Raji (cell line): ENCODE results near the gene SLCO3A1.

Experiments used
- POLR2A ChIP-seq: IDR thresholded peaks from 2 replicates; pipeline ENCODE4 v1.6.1; 2011; ENCODE audit warnings: low read depth, low read length, control low read depth; ENCODE audit not compliant: insufficient read depth

Gene SLCO3A1

GRCh38 chr15:91904942-91905341 lies 51.4 kb downstream of the SLCO3A1 start:
- TF ChIP-seq POLR2A, result no peak

DNA sequence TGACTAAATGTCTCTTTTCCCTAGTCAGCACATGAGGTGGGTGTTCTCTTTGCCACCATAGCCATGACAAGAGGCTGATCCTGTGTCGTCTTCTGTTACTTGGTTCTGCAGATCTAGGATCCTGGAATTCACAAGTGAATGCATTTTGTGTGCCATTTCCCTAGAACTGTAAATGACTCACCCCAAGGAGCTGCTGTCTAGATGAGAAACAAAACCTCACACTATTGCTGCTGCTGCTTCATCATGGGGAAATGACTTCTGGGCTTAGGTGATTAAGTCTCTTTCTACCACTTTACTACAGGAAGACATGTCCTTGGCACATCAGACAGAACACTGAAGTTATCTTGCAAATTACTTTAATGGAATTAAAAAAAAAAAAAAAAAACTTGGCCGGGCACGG lies 54.9 kb downstream of the SLCO3A1 start:
- TF ChIP-seq POLR2A, result no peak

DNA sequence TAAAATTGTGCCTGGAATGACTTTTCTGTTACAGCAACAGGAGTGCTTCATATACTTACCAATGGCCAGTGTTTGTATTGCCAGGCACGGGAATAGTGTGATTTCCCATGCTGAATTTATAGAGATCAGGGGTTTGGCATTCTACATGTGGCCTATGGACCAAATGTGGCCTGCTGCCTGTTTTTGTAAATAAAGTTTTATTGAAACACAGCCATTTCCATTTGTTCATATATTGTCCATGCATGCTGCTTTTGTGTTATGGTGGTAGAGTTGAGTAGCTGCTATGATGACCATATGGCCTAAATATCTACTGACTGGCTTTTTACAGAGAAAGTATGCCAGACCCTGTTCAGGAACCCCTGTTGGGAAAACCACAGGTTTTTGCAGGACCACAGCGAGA lies 55.6 kb downstream of the SLCO3A1 start:
- no peak for TF ChIP-seq POLR2A

DNA sequence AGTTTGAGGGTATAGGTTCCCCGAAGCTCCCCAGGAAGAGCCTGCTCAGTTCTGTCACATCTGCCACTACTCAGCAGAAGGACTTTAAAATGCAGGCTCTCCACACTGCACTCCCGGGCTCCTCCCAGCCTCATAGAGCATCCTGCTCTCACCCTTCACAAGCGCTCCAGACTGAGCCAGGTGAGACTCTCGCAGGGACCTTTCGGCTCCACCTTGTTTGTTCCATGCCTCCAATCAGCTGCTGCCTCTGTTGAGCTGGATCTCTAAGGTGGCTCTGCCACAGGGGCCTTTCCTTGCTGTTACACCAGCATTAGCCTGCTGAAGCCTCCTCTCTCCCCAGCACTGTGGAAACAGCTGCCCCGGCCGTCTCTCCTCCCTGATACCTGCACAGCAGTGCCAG lies 56.1 kb downstream of the SLCO3A1 start:
- no peak for TF ChIP-seq POLR2A

GRCh38 chr15:91911844-91912243 lies 58.3 kb downstream of the SLCO3A1 start:
- TF ChIP-seq POLR2A, result no peak

- TF ChIP-seq POLR2A, result no peak
Measured at GRCh38 chr15:91912336-91912735, 58.8 kb downstream of the SLCO3A1 start.

GRCh38 chr15:91913560-91913959 lies 60.1 kb downstream of the SLCO3A1 start:
- TF ChIP-seq POLR2A, result no peak

DNA sequence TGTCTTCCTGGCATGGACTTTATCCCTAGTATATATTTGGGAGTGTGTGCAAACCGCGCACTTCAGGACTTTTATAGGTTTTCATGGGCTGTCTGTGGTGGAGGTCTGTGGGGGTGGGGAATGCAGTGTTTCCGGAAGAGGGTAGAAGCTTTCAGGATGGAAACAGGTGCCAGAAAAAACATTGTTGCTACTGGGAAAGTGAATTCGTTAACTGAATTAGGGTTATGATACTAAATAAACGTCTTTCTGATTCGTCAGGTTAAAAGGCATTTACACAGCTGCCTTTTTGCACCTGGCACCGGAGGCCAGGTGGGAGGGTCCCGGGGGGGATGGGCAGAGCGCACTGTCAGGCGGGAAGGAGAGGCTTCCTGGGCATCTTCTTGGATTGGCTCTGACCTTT lies 62.1 kb downstream of the SLCO3A1 start:
- TF ChIP-seq POLR2A, result no peak

GRCh38 chr15:91916051-91916450 lies 62.5 kb downstream of the SLCO3A1 start:
- TF ChIP-seq POLR2A, result no peak

- no peak for TF ChIP-seq POLR2A
Measured at GRCh38 chr15:91917686-91918360, 64.3 kb downstream of the SLCO3A1 start.

- no peak for TF ChIP-seq POLR2A
Measured at GRCh38 chr15:91919014-91919534, 65.6 kb downstream of the SLCO3A1 start.

DNA sequence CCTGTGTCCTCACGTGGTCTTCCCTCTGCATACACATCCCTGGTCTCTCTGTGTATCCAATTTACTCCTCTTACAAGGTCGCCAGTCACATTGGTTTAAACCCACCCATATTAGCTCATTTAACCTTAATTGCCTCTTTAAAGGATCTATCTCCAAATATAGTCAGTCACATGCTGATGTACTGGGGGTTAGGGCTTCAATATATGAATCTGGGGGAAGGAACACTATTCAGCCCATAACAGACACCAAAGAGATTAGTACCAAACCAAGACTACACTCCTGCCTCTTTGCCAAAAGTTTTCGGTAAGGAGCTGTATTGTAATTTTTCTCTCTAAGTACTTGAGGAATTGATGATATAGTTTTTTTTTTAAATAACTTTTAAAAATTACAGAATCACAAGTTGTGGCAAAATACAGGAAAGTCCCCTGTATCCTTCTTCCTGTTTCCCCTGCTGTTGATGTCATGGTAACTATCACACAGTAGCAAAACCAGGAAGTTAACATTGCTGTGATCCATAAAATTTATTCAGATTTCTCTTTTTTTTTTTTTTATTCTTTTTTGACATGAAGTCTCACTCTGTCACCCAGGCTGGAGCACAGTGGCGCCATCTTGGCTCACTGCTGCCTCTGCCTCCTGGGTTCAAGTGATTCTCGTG lies 67.8 kb downstream of the SLCO3A1 start:
- no peak for TF ChIP-seq POLR2A

- no peak for TF ChIP-seq POLR2A
Measured at GRCh38 chr15:91921843-91922198, 68.3 kb downstream of the SLCO3A1 start.

DNA sequence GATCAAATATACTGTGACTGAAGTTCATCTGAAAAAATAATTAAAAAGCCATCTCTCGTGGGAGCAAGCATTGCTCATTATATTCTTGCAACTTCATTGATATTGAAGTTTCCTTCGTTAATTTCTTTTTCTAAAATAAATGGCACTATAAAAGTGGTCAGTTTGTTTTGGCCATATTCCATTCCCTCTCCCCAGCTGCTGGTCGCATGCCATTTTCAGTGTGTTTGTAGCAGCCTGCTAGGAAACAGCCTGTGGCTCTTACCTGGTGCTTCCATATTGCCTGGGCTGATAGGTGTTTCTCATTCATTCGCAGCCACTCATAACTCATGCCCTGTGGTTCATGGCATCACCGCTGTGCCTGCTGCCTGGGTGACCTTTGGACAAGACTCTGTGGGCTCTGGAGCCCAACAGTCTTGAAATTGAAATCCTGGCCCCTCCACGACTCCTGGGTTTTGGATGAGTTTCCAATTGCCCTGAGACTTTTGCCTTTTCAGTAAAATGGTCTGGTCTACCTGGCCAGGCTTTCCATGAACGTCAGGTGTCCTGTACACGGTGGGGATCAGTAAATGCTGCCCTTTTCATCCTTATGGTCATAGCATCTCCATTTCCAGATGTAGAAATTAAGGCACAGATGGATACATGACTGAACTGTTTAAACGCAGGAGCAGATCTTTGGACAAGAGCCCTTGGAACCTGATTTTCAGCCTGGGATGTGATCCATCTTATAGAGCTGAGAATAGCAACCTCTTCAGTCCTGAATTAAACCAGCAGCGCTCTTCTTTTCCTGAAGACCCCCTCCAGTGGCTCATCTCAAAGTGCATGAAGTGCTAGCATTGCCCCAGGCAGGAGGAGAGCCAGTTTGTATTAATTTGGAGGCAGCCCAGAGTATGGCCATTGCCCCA lies 69.4 kb downstream of the SLCO3A1 start:
- no peak for TF ChIP-seq POLR2A

- no peak for TF ChIP-seq POLR2A
Measured at GRCh38 chr15:91924183-91924582, 70.7 kb downstream of the SLCO3A1 start.
